Activated CD8-positive, alpha-beta memory T cell treated with anti-CD3 and anti-CD28 coated beads, Interleukin-2, amount 50 U/mL, for 24 hours (primary cell): Measurements from ENCODE around the gene ANKDD1A.
A peak's percentile ranks its signal among the peaks of the same experiment; 100 is the strongest.

Experiments used
- DNase-seq: peaks from one replicate; pipeline ENCODE4 v3.0.0-alpha.2; 2020; ENCODE audit errors: extremely low read depth

The ANKDD1A gene

GRCh38 chr15:64895285-64896065 is 16.2 kb upstream of the ANKDD1A start:
- no peak for DNase-seq

- DNase-seq: no peak
Measured at GRCh38 chr15:64896371-64897069, 15.2 kb upstream of the ANKDD1A start.

GRCh38 chr15:64897345-64897985 is 14.2 kb upstream of the ANKDD1A start:
- DNase-seq: no peak

GRCh38 chr15:64898406-64898805 is 13.3 kb upstream of the ANKDD1A start:
- no peak for DNase-seq

- DNase-seq: no peak
Measured at GRCh38 chr15:64901141-64901540, 10.6 kb upstream of the ANKDD1A start.

GRCh38 chr15:64901914-64902313 is 9.8 kb upstream of the ANKDD1A start:
- no peak for DNase-seq

- no peak for DNase-seq
Measured at GRCh38 chr15:64902863-64903262, 8.8 kb upstream of the ANKDD1A start.

- no peak for DNase-seq
Measured at GRCh38 chr15:64903326-64903950, 8.3 kb upstream of the ANKDD1A start.

- DNase-seq: no peak
Measured at GRCh38 chr15:64904189-64904588, 7.5 kb upstream of the ANKDD1A start.

- peak; percentile 59 for DNase-seq
Measured at GRCh38 chr15:64905119-64905831, 6.4 kb upstream of the ANKDD1A start.

- DNase-seq: no peak
Measured at GRCh38 chr15:64905941-64906340, 5.8 kb upstream of the ANKDD1A start.

GRCh38 chr15:64906402-64906801 is 5.3 kb upstream of the ANKDD1A start:
- DNase-seq: no peak

- no peak for DNase-seq
Measured at GRCh38 chr15:64907991-64908390, 3.7 kb upstream of the ANKDD1A start.

GRCh38 chr15:64909546-64909945 is 2.2 kb upstream of the ANKDD1A start:
- DNase-seq: no peak

GRCh38 chr15:64912379-64913325 is 950 bp downstream of the ANKDD1A start:
- DNase-seq: no peak

GRCh38 chr15:64915518-64916227 is 4.0 kb downstream of the ANKDD1A start:
- DNase-seq: no peak

- DNase-seq: no peak
Measured at GRCh38 chr15:64916365-64916764, 4.7 kb downstream of the ANKDD1A start.

GRCh38 chr15:64917211-64917610 is 5.5 kb downstream of the ANKDD1A start:
- no peak for DNase-seq

GRCh38 chr15:64919721-64920120 is 8.0 kb downstream of the ANKDD1A start:
- no peak for DNase-seq

GRCh38 chr15:64921711-64922110 is 10.0 kb downstream of the ANKDD1A start:
- no peak for DNase-seq
